ENCODE measurements around the gene BTNL2.
"Not testable (repeated sequence)": the region's sequence is repeated elsewhere in the genome, so short reads cannot be mapped to it uniquely, and the experiment has no call there.

BTNL2 gene, protein sequence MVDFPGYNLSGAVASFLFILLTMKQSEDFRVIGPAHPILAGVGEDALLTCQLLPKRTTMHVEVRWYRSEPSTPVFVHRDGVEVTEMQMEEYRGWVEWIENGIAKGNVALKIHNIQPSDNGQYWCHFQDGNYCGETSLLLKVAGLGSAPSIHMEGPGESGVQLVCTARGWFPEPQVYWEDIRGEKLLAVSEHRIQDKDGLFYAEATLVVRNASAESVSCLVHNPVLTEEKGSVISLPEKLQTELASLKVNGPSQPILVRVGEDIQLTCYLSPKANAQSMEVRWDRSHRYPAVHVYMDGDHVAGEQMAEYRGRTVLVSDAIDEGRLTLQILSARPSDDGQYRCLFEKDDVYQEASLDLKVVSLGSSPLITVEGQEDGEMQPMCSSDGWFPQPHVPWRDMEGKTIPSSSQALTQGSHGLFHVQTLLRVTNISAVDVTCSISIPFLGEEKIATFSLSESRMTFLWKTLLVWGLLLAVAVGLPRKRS

DNA sequence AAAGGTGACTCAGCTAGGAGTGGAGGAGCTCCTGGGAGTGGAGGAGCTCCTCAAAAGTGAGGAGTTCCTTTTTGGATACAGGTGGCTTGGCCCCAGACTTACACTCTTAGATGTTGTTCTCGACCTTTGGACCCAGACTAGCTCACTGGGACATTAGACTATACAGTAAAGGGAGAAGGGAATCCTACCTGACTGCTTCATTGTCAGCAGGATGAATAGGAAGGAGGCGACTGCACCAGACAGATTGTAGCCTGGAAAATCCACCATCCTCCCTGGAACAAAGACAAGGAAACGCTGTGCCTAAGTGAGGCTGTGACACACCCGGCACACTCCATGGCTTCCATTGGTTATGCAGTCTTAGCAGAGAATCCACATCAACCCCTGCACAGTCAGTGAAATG, at the start of gene BTNL2:
BTNL2 (minus strand) TSS at position 325 of the 400 bp plus-strand sequence; CDS start at position 267, 58 bp downstream.
- DNase-seq (ENCODE audit: low read depth), result no peak

DNA sequence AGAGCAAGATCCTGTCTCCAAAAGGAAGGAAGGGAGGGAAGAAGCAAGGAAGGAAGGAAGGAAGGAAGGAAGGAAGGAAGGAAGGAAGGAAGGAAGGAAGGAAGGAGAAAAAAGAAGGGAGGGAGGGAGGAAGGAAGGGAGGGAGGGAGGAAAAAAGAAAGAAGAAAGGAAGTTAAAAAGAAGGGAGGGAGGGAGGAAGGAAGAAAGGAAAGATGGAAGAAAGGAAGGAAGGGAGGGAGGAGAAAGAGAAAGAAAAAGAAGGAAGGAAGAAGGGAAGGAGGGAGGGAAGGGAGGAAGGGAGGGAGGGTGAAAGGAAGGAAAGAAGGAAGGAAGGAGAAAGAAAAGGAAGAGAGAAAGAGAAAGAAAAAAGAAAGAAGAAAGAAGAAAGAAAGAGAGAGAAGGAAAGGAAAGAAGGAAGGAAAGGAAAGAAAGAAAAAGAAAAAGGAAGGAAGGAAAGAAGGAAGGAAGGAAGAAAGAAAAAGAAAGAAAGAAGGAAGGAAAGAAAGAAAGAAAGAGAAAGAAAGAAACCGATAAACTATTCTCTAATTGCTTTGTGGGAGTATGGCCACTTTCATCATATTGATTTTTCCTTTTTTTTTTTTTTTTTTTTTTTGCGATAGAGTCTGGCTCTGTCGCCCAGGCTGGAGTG, 42.2 kb upstream of the BTNL2 start:
- no peak for DNase-seq (ENCODE audit: low read depth)

DNA sequence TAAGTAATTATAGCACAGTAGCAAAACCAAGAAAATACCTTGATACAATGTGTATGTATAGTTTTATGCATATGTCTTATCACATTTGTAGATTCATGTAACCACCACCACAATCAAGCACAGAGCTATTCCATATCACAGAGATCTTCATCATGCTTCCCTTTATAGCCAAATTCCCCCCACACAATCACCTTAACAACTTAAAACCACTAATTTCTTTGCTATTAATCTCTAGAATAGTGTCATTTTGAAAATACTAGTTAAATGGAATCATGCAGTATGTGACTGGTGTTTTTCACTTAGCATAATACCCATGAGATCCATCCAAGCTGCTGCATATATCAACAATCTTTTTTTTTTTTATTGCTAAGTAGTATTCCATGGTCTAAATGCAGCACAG, 41.0 kb upstream of the BTNL2 start:
- no peak for DNase-seq (ENCODE audit: low read depth)

DNA sequence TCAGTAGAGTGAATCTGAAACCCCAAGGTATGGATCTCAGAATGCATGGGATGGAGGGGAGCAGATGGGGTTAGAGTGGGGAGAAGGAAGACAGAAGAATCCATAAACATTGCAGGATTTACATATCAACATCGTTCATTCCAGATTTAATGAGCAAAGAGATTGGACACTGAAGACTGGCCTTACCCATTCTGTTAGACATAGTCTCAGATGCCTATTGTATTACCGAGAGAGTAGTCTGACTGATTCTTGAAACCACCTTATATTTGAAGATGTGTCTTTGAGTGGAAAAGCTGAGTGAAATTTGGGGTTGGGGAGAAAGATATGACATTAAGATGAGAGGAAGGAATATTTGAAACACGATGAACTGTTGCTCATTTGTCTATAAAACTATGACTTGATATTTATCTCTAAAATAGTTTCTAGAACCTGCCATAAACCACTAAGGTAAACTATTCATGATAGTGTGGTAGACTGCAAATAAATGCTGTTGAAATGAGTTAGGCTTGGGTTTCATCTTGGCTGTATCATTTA, 38.4 kb upstream of the BTNL2 start:
- no peak for DNase-seq (ENCODE audit: low read depth)

DNA sequence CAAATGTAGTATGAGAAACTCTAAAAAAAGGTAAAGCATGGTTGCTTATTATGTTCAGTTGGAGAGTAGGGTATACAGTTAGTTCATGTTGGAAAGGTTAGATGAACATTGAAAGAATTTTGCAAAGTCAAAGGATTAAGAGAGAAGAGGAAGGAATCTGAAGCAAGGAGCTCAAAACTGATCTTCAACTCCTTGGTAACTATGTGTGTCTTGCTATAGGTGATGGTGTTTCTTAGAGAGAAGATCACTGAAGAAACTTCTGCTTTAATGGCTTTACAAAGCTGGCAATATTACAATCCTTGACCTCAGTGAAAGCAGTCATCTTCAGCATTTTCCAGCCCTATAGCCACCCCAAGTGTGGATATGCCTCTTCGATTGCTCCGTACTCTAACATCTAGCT, 37.5 kb upstream of the BTNL2 start:
- DNase-seq (ENCODE audit: low read depth), result no peak

DNA sequence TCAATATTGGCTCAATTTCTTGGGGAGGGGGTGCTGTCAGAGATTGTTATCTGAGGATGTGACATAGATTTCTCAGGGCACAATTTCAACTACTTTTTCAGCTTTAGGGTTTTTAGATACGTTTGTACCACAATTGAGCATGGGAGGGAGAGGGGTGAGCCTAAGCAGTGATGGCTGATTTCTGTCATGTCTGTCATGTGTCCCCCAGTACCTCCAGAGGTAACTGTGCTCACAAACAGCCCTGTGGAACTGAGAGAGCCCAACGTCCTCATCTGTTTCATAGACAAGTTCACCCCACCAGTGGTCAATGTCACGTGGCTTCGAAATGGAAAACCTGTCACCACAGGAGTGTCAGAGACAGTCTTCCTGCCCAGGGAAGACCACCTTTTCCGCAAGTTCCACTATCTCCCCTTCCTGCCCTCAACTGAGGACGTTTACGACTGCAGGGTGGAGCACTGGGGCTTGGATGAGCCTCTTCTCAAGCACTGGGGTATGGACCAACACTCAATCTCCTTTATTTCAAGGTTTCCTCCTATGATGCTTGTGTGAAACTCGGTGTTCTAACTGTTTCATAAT, 36.1 kb upstream of the BTNL2 start:
- DNase-seq (ENCODE audit: low read depth), result no peak

DNA sequence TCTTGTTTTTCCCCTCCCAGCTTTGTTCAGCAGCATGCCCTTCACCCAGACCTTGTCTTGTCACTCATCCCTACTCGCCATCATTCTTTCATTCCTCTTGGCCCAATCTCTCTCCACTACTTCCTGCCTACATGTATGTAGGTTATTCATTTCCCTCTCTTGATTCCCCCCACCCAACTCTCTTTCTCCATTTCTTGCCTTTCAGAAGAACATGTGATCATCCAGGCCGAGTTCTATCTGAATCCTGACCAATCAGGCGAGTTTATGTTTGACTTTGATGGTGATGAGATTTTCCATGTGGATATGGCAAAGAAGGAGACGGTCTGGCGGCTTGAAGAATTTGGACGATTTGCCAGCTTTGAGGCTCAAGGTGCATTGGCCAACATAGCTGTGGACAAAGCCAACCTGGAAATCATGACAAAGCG, 35.3 kb upstream of the BTNL2 start:
- DNase-seq (ENCODE audit: low read depth), result no peak

DNA sequence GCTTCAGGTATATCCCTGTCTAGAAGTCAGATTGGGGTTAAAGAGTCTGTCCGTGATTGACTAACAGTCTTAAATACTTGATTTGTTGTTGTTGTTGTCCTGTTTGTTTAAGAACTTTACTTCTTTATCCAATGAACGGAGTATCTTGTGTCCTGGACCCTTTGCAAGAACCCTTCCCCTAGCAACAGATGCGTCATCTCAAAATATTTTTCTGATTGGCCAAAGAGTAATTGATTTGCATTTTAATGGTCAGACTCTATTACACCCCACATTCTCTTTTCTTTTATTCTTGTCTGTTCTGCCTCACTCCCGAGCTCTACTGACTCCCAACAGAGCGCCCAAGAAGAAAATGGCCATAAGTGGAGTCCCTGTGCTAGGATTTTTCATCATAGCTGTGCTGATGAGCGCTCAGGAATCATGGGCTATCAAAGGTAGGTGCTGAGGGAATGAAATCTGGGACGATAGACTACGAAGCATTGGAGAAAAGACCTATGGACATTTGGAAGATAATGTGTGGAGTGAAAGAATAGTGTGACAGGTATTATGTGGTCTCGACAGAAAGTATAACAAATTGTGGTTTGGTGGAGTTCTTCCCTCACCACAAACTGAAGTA, 32.7 kb upstream of the BTNL2 start, which contains the start of gene HLA-DRA:
HLA-DRA (plus strand) TSS at position 286 of the 613 bp plus-strand sequence; CDS start at position 350, 64 bp downstream.
- DNase-seq (ENCODE audit: low read depth), result no peak

DNA sequence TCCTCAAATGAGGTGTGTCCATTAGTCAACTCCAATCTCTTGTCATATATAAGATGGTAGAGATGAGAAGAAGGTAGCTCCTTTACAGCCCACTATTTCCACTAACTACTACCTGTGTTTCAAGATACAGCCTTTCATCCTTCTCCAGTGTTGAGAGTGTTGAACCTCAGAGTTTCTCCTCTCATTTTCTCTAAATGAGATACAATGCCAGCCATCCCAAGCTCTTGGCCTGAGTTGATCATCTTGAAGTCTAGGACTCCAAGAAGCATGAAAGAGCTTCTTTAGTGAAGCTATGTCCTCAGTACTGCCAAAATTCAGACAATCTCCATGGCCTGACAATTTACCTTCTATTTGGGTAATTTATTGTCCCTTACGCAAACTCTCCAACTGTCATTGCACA, 32.2 kb upstream of the BTNL2 start:
- no peak for DNase-seq (ENCODE audit: low read depth)

DNA sequence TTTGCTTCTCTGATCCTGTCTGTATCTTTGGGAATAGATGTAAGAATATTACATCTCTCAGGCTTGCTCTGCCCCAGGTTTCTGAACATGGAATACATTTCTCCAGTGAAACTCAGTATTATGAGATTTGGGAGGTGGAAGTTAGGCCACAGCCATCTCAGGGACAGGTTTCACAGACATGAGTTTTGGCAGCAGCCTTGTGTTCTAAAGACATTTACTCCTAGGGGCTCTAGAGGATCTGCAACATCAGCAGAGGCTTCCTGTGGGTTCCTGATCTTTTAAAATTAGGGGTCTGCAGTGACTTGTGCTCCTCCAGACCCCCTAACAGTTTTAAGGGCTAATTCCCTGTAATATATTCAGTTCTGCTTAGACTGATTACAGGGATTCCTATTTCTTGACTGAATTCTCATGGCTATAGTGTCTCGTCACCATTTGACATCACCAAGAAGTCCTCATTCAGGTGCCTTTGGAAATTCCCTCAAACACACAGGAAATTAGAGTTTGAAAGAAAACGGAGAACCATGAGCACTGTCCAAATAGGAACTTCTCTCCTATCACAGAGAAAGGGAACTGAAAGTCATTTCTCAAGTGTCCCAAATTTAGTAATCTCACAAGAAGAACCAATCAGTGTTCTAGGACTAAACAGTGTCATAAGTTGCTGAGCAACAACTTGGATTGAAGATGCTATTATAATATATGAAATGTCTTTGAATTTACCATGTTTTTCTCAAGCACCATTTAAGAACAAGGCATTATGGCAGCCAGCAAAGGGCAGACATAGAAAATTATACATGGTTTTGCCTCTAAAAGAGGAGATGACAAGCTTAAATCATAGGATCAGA, 30.2 kb upstream of the BTNL2 start:
- DNase-seq (ENCODE audit: low read depth), result no peak

DNA sequence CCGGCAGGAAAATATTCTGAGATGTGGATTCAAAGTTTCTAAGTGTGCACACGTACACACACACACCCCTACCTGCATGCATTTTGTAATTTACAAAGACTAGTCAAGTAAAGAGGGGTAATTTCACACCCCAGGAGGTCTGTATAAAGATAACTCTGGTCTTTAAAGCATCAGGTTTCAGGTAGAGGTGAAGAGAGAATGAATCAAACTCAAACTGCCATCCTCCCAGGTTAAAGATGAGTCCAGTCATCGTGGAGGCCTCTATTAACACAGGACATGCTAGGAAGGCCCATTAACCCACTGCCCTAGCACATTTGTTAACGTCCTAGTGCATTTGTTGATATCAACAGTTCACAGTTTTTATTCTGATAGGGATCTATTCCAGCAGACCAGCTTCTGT, 29.2 kb upstream of the BTNL2 start:
- no peak for DNase-seq (ENCODE audit: low read depth)

DNA sequence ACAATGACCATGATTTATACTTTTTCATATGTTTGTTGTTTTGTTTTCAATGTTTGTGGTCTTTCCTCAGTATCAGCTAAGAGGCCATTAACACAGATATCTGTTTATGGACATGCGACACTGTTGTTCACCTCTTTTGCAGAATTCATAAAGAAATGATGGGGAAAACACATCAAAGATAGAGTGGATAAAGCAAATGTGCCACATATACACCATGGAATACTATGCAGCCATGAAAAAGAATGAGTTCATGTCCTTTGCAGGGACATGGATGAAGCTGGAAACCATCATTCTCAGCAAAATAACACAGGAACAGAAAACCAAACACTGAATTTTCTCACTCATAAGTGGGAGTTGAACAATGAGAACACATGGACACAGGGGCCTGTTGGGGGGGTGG, 27.0 kb upstream of the BTNL2 start:
- DNase-seq (ENCODE audit: low read depth), result not testable (repeated sequence)

DNA sequence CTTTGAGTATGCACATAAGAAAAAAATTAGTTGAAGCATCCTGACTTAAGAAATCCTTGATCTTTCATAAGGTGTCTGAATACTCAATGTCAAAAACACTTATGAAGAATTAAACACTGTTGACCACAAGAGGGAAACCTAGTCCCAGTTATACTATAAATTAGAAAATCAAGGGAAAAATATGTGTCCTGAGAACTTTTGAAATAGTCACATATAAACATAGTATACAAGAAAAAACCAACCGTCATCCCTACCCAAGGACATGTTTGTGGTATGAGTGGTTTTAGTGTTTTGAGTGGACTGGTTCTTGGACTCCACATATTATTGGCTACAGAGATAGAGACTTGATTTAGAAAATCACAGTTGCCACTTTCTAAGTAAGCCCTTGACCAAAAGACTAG, 25.1 kb upstream of the BTNL2 start:
- no peak for DNase-seq (ENCODE audit: low read depth)

DNA sequence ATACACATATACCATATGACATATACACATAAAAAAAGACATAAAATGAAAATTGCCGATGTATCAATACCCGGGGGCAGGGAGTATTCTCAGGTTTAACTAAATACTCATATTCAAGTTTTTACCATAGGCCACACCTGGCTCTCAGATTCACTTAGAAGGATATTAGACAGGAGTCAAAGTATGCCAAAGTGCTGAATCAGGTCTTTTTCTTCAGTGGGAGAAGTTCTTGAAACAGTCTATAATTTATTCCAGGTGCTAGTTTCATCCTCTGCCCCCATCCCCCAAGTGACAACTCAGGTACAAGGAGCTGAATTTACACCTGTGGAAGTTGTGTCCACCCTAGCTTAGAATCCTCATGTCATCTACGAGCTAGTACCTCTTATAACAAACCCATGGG, 24.2 kb upstream of the BTNL2 start:
- no peak for DNase-seq (ENCODE audit: low read depth)

DNA sequence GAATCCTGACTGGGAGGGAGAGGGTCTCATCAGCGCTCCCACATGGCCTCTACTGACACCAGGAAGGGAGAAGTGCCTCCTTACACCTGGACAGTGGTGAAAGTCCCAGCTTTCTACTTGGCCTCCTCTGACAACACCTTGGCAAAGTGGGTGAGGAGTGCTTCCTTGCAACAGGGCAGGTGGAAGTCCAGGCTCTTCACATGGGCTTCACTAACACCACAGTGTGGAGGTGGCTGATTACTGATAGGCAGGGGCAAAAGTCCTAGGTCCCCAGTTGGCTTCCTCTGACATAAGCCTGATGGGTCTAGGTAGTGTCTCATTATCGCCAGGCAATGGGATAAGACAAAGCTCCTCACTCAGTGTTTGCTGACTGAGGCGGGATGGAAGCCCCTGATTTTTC, 23.2 kb upstream of the BTNL2 start:
- DNase-seq (ENCODE audit: low read depth), result no peak

DNA sequence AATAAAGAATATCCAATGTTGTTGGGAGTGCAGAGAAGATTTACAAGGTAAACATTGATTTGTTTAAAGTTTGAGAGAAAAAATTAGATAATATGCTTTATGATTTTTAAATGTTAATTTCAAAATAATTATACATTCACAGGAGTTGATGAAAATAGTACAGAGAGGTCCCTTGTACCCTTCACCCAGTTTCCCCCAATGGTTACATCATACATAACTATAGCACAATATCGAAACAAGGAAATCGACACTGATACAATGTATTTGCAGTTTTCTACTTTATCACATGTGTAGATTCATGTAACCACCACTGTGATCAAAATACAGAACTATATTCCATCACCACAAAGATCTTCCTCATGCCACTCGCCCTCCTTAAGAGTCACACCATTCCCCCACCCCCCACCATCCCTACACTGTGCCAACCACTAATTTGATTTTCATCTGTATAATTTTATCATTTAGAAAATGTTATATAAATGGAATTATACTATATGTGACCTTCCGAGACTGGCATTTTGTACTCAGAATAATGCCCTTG, 21.0 kb upstream of the BTNL2 start:
- DNase-seq (ENCODE audit: low read depth), result no peak

DNA sequence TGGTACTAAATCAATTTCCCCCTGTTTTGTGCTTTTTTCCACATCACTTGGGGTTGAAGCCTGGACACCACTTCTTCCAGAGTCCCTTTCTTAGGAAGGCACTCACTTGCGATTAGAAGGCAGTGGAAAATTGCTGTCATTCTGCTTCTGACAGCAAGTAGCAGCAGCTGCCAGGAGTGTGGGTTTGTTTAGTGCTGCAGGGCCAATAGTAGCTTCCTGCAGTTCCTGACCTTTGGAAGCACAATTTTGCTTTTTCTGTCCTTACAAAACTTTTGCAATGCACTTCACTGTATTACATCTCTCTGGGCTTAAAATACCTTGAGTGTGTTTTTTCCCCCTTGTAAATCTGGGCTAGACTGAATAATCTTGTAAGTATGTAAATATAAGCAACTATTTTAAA, 20.2 kb upstream of the BTNL2 start:
- no peak for DNase-seq (ENCODE audit: low read depth)

DNA sequence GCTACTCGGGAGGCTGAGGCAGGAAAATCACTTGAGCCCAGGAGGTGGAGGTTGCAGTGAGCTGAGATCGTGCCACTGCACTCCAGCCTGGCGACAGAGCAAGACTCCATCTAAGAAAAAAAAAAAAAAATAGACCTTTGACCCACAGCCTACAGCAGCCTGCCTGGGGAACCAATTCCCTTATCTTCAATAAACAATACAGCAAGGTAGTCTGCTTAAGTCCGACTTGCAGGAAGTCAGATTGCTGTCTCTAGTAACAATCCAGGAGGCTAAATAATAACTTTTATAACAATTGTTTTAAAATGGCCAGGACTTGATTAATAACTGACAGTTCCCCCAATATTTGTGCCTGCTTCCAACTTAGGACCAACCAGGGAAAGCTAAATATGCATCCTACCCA, 19.4 kb upstream of the BTNL2 start:
- no peak for DNase-seq (ENCODE audit: low read depth)

DNA sequence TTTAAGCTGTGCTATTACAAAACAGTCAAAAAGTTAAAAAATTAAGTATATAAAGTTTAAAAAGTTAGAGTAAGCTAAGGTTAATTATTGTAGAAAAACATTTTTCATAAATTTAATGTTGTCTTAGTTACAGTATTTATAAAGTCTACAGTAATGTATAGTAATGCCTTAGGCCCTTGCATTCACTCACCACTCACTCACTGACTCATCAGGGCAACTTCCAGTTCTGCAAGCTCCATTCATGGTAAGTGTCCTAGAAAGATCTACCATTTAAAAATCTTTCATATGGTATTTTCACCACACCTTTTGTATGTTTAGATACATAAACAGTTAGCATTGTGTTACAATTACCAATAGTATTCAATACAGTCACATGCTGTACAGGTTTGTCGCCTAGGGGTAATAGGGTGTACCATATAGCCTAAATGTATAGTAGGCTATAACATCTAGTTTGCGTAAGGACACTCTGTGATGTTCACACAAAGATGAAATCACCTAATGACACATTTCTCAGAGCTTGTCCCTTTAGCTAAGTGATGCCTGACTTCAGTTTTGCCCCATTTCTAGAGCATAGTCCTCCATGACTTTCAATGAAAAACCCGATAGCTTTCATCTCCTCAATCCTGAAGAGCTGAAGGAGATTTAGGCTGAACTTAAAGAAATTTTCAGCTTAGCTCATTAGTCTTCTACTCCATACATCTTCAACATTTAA, 17.8 kb upstream of the BTNL2 start:
- DNase-seq (ENCODE audit: low read depth), result no peak

DNA sequence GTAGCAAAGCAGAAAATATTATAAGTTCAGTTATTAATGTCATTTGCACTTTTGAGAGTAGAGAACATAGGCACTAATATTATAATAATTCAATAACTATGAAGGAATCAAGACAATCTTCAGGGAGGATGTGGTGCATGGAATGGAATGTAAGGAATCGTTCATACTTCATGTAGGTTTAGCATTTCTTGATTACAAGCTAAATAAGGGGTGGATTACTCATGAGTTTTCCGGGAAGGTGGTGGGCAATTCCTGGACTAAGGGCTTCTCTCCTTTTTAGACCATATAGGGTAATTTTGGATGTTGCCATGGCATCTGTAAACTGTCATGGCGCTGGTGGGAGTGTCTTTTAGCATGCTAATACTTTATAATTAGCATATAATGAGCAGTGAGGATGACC, 9.1 kb upstream of the BTNL2 start:
- no peak for DNase-seq (ENCODE audit: low read depth)

All from CMK (cell line).